ENCODE data around the gene PDE4D. TPM values are rescaled to one million over a fixed set of nuclear protein-coding genes. Genes with fewer than 3 reads are reported as not detected.

Gene PDE4D
- total RNA-seq, 1 experiment from 2014 or later = 6.5 TPM

GRCh38 chr5:59222687-59223511 lies 670.6 kb downstream of the PDE4D start:
- no peak for DNase-seq (ENCODE audit: low spot score)
- no peak for TF ChIP-seq CTCF (conservative IDR thresholded peaks at IDR 0.05; ENCODE audit: low read depth, low read length)
- no peak for TF ChIP-seq EZH2 (IDR thresholded peaks at IDR 0.05; ENCODE audit: borderline replicate concordance, low read depth, low read length, poor library complexity, severe bottlenecking)
- POLR2A ChIA-PET (ENCODE audit: low non-redundant PET) = no interaction called here

GRCh38 chr5:59221769-59222168 lies 671.8 kb downstream of the PDE4D start:
- H3K36me3 ChIP-seq (ENCODE audit: insufficient read depth, low read length, poor library complexity, severe bottlenecking) = no peaks in the 10 kb centered on the region
- ChIA-PET CTCF (no interaction called here), POLR2A (ENCODE audit: low non-redundant PET) (no interaction called here)
- H3K27ac ChIP-seq (ENCODE audit: low read depth, low read length, poor library complexity, severe bottlenecking) = no peak overlapping the region
- H3K27me3 ChIP-seq (replicated peaks; ENCODE audit: insufficient read depth, low read depth, low read length, poor library complexity) = peaks cover 2% of the 10 kb centered on the region
- no TSS peak for BruUV-seq (replicated peaks)
- no peak for TF ChIP-seq CTCF (conservative IDR thresholded peaks at IDR 0.05; ENCODE audit: low read depth, low read length)
- TF ChIP-seq EZH2 (IDR thresholded peaks at IDR 0.05; ENCODE audit: borderline replicate concordance, low read depth, low read length, poor library complexity, severe bottlenecking) = no peak
- peaks cover 3% of the 10 kb centered on the region for H3K9me3 ChIP-seq (ENCODE audit: low read depth, low read length, poor library complexity, severe bottlenecking)
- no peak for DNase-seq (ENCODE audit: low spot score)
- no peaks in the 10 kb centered on the region for H3K4me1 ChIP-seq (ENCODE audit: insufficient read depth, low read length, poor library complexity, severe bottlenecking)
- intact Hi-C loops (cut with micrococcal nuclease; ENCODE audit: unreplicated experiment) = loop anchor here (5.0 kb wide), 1 partner anchor 161 kb away; no protein-coding TSS in a partner anchor
- H3K4me3 ChIP-seq (ENCODE audit: low read depth, low read length, poor library complexity, severe bottlenecking) = no peak overlapping the region

More at GRCh38 chr5:59222687-59223511, 670.6 kb downstream of the PDE4D start:
- no TSS peak for BruUV-seq (replicated peaks)
- CTCF ChIA-PET = no interaction called here
- Histone ChIP-seq H3K4me1 (ENCODE audit: insufficient read depth, low read length, poor library complexity, severe bottlenecking) (no peaks in the 10 kb centered on the region), H3K9me3 (ENCODE audit: low read depth, low read length, poor library complexity, severe bottlenecking) (peaks cover 3% of the 10 kb centered on the region), H3K4me3 (ENCODE audit: low read depth, low read length, poor library complexity, severe bottlenecking) (no peak overlapping the region), H3K27me3 (replicated peaks; ENCODE audit: insufficient read depth, low read depth, low read length, poor library complexity) (no peaks in the 10 kb centered on the region), H3K27ac (ENCODE audit: low read depth, low read length, poor library complexity, severe bottlenecking) (no peak overlapping the region), H3K36me3 (ENCODE audit: insufficient read depth, low read length, poor library complexity, severe bottlenecking) (no peaks in the 10 kb centered on the region)
- intact Hi-C loops (cut with micrococcal nuclease; ENCODE audit: unreplicated experiment) = loop anchor here (5.0 kb wide), 1 partner anchor 159 kb away; no protein-coding TSS in a partner anchor

- no peaks in the 10 kb centered on the region for H3K9me3 ChIP-seq (ENCODE audit: low read depth, low read length, poor library complexity, severe bottlenecking)
- no peaks in the 10 kb centered on the region for H3K4me1 ChIP-seq (ENCODE audit: insufficient read depth, low read length, poor library complexity, severe bottlenecking)
- TF ChIP-seq CTCF (conservative IDR thresholded peaks at IDR 0.05; ENCODE audit: low read depth, low read length) (peak; percentile 52; the same call in 1 of the 2 replicates), EZH2 (IDR thresholded peaks at IDR 0.05; ENCODE audit: borderline replicate concordance, low read depth, low read length, poor library complexity, severe bottlenecking) (no peak)
- POLR2A ChIA-PET (ENCODE audit: low non-redundant PET) = no interaction called here
- no peak overlapping the region for H3K27ac ChIP-seq (ENCODE audit: low read depth, low read length, poor library complexity, severe bottlenecking)
- BruUV-seq (replicated peaks) = no TSS peak
- no peaks in the 10 kb centered on the region for H3K36me3 ChIP-seq (ENCODE audit: insufficient read depth, low read length, poor library complexity, severe bottlenecking)
- intact Hi-C loops (cut with micrococcal nuclease; ENCODE audit: unreplicated experiment) = no loop called here
- DNase-seq (ENCODE audit: low spot score) = peak; percentile 43
- peaks cover 22% of the 10 kb centered on the region for H3K27me3 ChIP-seq (replicated peaks; ENCODE audit: insufficient read depth, low read depth, low read length, poor library complexity)
- CTCF ChIA-PET = no interaction called here
- H3K4me3 ChIP-seq (ENCODE audit: low read depth, low read length, poor library complexity, severe bottlenecking) = no peak overlapping the region
Measured at GRCh38 chr5:59218424-59219045, 675.0 kb downstream of the PDE4D start.
